ENCODE data around the gene OR2L13.
"Not testable (repeated sequence)": the region's sequence is repeated elsewhere in the genome, so short reads cannot be mapped to it uniquely, and the experiment has no call there.

OR2L13 gene, protein sequence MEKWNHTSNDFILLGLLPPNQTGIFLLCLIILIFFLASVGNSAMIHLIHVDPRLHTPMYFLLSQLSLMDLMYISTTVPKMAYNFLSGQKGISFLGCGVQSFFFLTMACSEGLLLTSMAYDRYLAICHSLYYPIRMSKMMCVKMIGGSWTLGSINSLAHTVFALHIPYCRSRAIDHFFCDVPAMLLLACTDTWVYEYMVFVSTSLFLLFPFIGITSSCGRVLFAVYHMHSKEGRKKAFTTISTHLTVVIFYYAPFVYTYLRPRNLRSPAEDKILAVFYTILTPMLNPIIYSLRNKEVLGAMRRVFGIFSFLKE

DNA sequence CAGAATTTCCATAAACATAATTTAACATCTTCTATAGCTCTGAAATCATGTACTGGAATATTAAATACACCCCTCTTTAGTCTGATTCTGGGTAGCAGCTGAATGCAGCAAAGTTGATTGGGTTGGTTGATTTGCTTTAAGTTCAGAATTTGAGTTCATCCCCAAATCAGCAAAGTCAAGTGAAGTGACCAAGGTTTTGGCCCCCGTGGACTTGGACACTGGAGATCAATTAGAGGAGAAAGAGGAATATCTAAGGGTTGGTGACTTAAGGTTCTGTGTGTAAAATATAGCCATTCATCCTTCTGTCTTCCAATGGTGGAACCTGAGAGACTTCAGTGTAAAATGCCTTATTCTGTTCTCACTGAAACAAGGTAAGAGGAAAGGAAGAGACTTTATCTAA lies at the start of gene OR2L13:
OR2L13 (plus strand) TSS at position 301 of the 400 bp plus-strand sequence. CDS start 4,192 bp downstream, outside the sequence.
- DNase-seq = no peak

DNA sequence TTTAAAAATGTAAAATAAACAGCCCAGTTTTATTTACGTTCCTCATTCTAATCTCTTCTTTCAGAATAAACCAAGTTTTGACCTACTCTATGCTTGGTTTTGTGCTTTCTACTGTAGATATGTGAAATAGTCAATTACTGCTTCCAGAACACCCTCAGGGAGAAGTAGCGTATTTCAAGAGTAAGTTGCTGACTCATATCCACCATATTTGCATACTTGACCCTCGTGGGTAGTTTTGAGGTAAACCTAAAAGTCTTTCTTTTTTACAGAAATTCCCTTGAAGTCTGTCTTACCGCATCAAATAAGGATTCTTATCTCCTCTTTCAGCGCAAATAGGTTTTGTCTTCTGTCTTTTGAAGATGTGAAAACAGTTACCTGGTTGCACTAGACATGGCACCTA lies 49.8 kb upstream of the OR2L13 start:
- no peak for DNase-seq

DNA sequence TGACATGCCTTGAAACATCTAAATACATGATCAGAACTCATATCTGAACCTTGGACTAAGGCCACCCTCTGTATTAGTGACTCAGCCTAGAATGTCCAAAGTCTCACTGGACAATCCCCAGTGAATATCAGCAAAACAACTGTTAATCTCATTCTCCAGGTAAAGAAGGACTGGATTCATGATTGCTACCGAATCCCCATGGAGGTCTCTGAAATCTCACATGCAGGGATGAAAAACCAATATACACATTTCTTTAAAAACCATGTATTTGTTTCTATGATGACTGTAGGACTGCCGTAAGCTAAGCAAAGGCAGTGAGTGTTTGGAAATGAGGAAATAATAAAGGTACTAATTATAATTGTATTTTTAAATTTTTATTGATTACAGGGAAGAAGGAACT lies 48.4 kb upstream of the OR2L13 start, which contains the start of gene OR2L3:
OR2L3 (plus strand) TSS at position 301 of the 400 bp plus-strand sequence. CDS start 13,846 bp downstream, outside the sequence.
- DNase-seq = no peak

DNA sequence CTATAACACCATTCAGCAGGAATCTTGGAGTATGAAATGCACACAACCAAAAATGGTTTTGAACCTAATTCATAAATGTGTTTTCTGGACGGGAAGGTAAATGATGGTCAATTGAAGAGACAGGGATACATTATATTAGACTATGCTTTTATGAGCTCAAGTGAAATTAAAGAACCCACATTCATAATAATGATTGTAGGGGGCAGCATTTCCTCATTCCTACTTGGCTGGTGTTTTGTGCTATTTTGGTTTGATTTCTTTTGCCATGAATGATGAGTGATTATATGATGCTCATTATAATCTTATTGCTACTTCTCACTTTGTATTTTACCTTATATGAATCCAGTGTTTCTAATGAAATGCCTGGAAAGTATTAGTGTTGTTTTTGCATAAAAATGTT lies 48.0 kb upstream of the OR2L13 start:
- no peak for DNase-seq

DNA sequence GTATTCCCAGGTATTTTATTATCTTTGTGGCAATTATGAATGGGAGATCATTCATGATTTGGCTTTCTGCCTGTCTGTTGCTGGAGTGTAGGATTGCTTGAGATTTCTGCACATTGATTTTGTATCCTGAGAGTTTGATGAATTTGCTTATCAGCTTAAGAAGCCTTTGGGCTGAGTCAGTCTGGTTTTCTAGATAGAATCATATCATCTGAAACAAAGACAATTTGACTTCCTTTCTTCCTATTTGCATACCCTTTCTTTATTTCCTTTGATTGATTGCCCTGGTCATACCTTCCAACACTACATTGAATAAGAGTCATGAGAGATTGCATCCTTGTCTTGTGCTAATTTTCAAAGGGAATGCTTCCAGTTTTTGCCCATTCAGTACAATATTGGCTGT lies 40.3 kb upstream of the OR2L13 start:
- no peak for DNase-seq

DNA sequence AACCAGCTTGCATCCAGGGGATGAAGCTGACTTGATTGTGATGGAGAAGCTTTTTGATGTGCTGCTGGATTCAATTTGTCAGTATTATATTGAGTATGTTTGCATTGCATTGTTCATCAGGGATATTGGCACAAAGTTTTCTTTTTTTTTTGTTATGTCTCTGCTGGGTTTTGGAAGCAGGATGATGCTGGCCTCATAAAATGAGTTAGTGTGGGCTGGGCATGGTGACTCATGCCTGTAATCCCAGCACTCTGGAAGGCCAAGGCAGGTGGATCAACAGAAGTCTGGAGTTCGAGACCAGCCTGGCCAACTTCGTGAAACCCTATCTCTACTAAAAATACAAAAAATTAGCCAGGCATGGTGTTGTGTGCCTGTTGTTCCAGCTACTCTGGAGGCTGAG lies 39.7 kb upstream of the OR2L13 start:
- DNase-seq = no peak

DNA sequence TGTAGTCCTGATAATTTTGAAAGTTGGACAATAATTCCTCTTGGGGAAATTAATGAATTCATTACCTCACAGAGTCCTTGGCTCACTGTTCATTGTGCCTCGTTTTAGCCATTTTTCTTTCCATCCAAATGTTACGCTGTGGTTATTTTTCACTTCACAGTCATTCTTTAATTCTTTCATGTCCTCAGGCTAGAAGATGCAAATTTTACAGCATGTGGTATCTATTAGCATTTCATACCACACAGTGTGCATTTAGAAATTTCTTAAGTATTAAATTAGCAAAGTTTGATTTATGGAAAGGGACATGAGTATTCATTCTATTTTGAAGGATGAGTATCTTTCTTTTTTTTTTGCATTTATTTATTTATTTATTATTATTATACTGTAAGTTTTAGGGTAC lies 29.9 kb upstream of the OR2L13 start:
- DNase-seq = no peak

DNA sequence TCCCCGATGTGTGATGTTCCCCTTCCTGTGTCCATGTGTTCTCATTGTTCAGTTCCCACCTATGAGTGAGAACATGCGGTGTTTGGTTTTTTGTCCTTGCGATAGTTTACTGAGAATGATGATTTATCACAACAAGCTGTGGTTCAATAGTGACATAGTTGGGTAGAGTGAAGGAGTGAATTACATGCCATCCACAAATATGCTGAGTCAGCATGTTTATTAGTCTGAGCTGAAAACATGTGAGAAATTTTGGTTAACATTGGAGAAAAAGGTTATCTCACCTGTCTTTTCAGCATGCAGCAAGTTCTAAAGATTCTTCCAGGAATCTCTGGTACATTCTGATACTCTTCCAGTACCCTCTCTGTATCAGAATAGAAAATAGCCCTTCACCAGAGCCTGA lies 29.4 kb upstream of the OR2L13 start:
- DNase-seq = no peak

DNA sequence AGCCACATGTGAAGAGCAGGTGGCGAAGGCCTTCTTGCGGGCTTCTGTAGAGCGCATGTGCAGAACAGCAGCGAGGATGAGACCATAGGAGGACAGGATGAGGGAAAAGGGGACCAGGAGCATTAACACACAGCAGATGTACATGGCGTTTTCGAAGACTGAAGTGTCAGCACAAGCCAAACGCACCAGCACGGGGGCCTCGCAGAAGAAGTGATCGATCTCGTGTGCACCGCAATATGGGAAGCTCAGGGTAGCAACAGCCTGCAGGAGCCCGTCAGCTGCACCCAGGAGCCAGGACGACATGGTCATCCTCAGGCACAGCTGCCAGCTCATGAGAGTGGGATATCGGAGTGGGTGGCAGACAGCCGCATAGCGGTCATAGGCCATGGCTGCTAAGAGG lies 11.1 kb upstream of the OR2L13 start:
- DNase-seq = not testable (repeated sequence)

DNA sequence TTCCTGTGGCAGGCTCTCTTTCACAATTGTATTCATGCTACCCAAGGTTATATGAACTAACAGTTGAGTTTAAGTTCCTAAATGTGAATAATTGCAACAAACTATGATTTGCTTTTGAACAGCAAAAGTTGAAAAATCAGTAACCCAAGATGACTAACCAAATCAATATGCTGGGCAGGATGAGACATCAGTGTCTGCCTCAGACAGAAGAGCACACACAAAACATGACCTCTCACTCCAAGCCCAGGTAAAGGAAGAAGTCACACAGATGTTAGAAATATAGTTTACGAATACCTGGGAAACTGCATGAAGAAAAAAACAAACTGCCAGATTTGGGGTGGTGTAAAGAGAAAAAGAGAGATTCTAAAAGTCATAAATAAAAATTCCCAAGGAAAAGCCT lies 3.5 kb downstream of the OR2L13 start:
- no peak for DNase-seq

DNA sequence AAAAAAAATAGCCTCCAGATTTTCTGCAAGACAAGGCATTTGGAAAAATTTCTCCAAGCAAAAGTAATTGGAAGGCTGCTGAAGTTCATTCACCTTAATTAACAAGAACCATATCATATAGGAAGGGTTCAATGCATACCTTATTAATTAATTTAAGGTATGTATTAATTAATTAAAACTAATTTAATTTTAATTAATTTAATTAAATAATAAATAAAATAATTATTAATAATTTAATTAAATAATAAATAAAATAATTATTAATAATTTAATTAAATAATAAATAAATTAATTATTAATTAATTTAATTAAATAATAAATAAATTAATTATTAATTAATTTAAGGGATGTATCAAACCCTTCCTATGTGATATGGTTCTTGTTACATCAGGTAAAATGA lies 7.9 kb downstream of the OR2L13 start:
- DNase-seq = no peak

DNA sequence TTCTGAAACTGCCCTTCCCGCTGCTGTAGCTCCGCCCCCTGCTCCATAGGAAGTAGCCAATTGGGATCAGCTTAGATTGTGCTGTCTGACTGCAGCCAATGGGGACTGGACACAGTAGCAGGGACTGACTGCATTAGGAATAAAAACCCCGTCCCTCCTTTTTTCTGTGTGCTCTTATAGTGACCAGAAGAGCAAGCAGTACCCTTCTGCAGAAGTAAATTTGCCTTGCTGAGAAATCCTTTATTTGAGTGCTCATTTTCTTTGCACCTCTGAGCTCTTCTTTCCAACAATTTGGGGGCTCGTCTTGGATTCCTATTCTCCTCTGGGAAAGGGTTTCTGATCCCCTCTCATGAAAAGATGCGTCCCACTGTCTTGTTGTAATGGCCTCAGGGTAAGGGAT lies 16.2 kb downstream of the OR2L13 start:
- no peak for DNase-seq

DNA sequence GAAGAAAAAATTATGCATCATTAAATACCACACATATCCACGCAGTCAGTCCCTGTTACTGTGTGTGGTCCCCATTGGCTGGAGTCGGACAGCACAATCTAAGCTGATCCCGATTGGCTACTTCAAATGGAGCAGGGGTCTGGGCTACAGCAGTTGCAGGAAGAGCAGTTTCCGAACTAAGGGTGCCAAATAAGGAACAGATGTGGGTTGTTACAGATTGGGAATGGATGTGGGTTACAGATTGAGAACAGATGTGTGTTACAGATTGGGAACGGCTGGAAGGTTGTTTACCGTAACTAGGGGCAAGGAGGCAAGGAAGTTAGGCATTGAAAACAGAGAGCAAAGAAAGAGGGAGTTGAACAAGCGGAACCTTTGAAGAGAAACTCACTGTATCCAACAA lies 19.9 kb downstream of the OR2L13 start:
- no peak for DNase-seq

DNA sequence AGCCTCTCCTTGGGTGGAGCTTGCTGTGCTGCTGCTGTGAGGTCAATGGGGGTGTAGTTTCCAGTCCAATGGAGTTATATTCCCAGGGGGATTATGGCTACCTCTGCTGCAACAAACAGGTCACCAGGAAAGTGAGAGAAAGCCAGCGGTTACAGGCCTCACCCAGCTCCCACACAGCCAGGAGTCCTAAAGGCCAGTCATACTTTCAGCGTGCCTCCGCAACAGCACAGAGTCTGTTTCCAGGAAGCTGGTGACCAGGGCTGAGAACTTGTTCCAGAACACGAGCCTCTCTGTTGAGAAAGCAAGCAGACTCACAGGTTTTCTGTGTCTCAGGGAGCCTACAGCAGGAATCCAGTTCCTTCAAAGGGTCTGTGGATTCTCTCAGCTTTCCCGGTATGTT lies 32.7 kb downstream of the OR2L13 start:
- DNase-seq = no peak

DNA sequence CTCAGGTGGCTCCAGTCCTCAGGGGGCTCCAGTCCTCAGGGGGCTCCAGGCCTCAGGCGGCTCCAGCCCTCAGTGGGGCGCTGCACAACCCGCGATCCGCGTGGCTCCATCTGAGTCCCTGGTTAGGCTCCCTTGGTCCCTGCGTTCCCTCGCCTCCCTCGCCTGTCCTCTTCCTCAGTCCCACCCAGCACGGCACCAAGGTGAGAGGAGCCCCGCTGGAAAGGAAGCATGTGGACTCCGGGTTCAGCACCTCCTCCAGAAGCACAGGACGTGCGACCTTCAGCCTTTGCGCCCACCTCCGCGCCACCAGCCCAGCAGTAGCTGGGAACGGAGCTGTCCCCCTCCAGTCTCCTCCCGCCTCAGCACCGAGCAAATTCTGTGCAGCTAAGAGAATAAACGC lies 41.8 kb downstream of the OR2L13 start:
- no peak for DNase-seq

DNA sequence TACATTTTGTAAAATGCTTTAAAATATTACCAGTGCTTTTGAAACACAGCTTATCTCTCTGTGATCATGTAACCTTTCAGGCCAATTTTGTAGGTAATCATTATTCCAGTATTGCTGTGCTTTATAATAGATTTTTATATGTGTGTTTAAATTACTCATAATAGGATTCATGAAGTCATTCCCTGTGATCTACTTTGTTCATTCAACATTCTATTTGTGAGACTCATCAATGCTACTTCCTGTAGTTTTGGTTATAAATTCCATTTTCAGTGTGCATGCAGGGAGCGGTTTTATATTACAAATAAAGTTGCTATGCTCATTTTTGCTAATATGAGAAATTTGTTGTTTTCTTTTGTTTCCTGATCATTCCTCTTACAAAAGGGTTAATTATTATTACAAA lies 45.9 kb downstream of the OR2L13 start:
- DNase-seq = no peak

DNA sequence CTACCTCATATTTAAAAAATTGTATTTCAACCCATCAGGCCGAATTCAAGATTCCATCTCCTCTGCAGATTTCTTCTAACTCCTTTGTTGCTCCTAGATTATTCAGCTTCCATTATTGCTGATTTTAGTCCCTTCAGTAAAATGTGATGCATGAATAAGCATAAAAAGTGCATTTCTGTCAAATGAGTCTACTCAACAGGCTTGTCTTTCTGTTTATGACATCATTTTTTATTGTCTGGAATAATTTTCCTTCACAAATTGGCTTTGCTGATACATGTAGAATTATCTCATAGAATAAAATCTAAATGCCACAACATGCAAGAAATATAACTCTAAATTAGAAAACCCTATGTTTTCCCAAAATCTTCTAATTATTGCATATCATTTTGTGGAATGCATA lies 48.3 kb downstream of the OR2L13 start:
- no peak for DNase-seq

DNA sequence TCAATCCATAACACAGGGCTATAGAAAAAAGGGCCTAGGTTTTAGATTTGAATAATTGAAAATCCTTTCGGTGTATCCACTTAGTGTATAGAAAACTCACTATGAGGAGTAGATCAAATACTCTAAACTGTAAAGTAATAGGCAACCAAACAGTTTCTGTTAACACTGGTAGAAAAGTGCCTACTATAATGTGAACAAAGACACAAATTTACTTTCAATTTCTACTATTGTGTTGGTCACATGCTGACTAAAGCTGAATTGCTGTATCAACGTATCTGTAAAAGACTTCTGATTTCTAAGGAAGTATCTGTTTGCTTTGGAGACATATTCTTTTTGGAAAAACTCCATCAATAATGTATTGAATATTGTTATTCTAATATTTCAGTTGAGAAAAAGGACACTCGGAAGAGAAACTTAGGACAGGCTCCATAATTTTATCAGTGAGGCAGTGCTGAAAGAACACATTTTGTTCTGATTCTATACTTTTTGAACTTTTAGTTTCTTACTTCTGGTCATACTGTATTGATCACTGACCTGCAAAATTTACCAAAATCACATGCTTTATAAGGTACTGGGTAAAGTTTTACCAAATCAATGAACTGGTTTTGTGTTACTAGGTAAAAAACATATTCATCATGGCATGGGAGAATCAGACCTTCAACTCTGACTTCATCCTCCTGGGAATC lies 49.7 kb downstream of the OR2L13 start, which contains the start of gene OR2M5:
OR2M5 (plus strand) TSS at position 636 of the 686 bp plus-strand sequence; CDS start at position 636, 0 bp downstream.
- DNase-seq = no peak

Data from NCI-H1436 treated with DMSO at 0.1 percent for 48 hours (cell line).